OCI-LY7 (cell line): ENCODE measurements around the gene THEMIS. TPM values are rescaled to one million over a fixed set of nuclear protein-coding genes. Genes with fewer than 3 reads are reported as not detected.

Source experiments
- BruUV-seq: library from RNA; stranded (reverse); fragments of 400-500 nt; replicated peaks from 2 replicates; lab custom pipeline; 2021; lab: Mats Ljungman, UMichigan
- CTCF ChIA-PET: fragments of 300-600 bp; sonication (Branson Sonifier 250); formaldehyde crosslinking; loops from one replicate; lab custom pipeline; 2022; ENCODE audit warnings: antibody characterized with exemption; ENCODE audit not compliant: unreplicated experiment; lab: Charles Lee
- POLR2A ChIA-PET: fragments of 300-600 bp; sonication (Branson Sonifier 250); formaldehyde crosslinking; loops from one replicate; lab custom pipeline; 2022; ENCODE audit warnings: antibody characterized with exemption; lab: Charles Lee
- DNase-seq: peaks from one replicate; pipeline ENCODE4 v3.0.0-alpha.2; 2015; ENCODE audit warnings: low spot score
- H2AFZ ChIP-seq: fragments of 200-600 bp; sonication (generic), shearing (Covaris generic); 2 replicates; pipeline ENCODE4 v1.6.1; 2014; ENCODE audit warnings: mild to moderate bottlenecking, antibody characterized with exemption, low read length, moderate library complexity
- H3K27ac ChIP-seq: fragments of 200-600 bp; sonication (generic); 2 replicates; pipeline ENCODE4 v1.5.1; 2014; ENCODE audit warnings: mixed run types, low read depth, mild to moderate bottlenecking, moderate library complexity, low read length, inconsistent platforms; ENCODE audit not compliant: poor library complexity, severe bottlenecking
- H3K36me3 ChIP-seq: fragments of 200-600 bp; sonication (generic); 2 replicates; pipeline ENCODE4 v1.6.1; 2014; ENCODE audit warnings: mild to moderate bottlenecking, antibody characterized with exemption, low read length, moderate library complexity, mixed read lengths; ENCODE audit not compliant: insufficient read depth
- H3K4me1 ChIP-seq: fragments of 200-600 bp; sonication (generic); 2 replicates; pipeline ENCODE4 v1.5.1; 2014; ENCODE audit warnings: mild to moderate bottlenecking, low read length; ENCODE audit not compliant: insufficient read depth, poor library complexity, severe bottlenecking
- H3K4me2 ChIP-seq: fragments of 200-600 bp; sonication (generic); 2 replicates; pipeline ENCODE4 v1.6.1; 2014; ENCODE audit warnings: mild to moderate bottlenecking, low read length
- H3K4me3 ChIP-seq: fragments of 200-600 bp; sonication (generic); 2 replicates; pipeline ENCODE4 v1.5.1; 2014; ENCODE audit warnings: mild to moderate bottlenecking, low read depth, low read length; ENCODE audit not compliant: poor library complexity, severe bottlenecking
- H3K79me2 ChIP-seq: fragments of 200-600 bp; sonication (generic); 2 replicates; pipeline ENCODE4 v1.6.1; 2016; ENCODE audit warnings: low read depth, mild to moderate bottlenecking, low read length, moderate library complexity, mixed read lengths; ENCODE audit not compliant: insufficient read depth
- H3K9me2 ChIP-seq: fragments of 200-600 bp; sonication (generic); 2 replicates; pipeline ENCODE4 v1.6.1; 2016; ENCODE audit warnings: mild to moderate bottlenecking, low read length, mixed read lengths; ENCODE audit not compliant: insufficient read depth
- H3K9me3 ChIP-seq: fragments of 200-600 bp; sonication (generic); 2 replicates; pipeline ENCODE4 v1.6.1; 2014; ENCODE audit warnings: mild to moderate bottlenecking, mixed run types, low read length, mixed read lengths
- H4K20me1 ChIP-seq: fragments of 200-600 bp; sonication (generic); 2 replicates; pipeline ENCODE4 v1.6.1; 2014; ENCODE audit warnings: mild to moderate bottlenecking, antibody characterized with exemption, low read length, moderate library complexity, mixed read lengths; ENCODE audit not compliant: insufficient read depth
- EZH2phosphoT487 ChIP-seq: fragments of 200-600 bp; sonication (generic); IDR thresholded peaks from 2 replicates; pipeline ENCODE4 v1.6.1; 2018; ENCODE audit warnings: low read depth, borderline replicate concordance, mild to moderate bottlenecking, mixed run types, antibody characterized with exemption, low read length, moderate library complexity, mixed read lengths
- intact Hi-C: fragments of 100-400 bp; cut with micrococcal nuclease; formaldehyde crosslinking; loops from one replicate; pipeline ENCODE4 v1.10.0; 2022; ENCODE audit not compliant: unreplicated experiment
- total RNA-seq, 2 experiments: library from RNA; depleted of rRNA in 1 of 2; stranded (reverse); fragments of >200 nt in 1 of 2; shearing (Covaris generic) in 1 of 2; gene quantifications; 2 replicates each; pipeline ENCODE4 v1.2.3, GENCODE V29; 2014 to 2022
- TF ChIP-seq, protein P1 (sequence below): fragments of 200-600 bp; sonication (generic); conservative IDR thresholded peaks from 2 replicates; pipeline ENCODE4 v1.5.1; 2014; ENCODE audit warnings: mild to moderate bottlenecking, antibody characterized with exemption, low read length, moderate library complexity, mixed read lengths

Gene THEMIS
- total RNA-seq, 2 experiments from 2014 or later: not detected

DNA sequence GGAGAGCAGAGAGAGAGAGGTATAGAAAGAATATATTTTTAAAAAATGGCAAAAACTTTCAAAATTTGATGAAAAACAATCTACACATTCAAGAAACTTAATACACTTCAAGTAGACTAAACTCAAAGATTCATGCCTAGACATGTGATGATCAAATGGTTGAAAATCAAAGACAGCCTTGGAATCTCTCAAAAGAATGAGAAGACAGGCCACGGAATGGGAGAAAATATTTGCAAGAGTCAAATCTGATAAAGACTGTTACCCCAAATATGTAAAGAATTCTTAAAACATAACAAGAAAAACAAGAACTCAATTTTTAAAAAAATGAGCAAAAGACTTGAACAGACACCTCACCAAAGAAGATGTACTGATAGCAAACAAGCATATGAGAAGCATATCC, 49.7 kb downstream of the THEMIS start:
- BruUV-seq: no TSS peak
- Histone ChIP-seq H3K4me3 (no peak overlapping the region), H3K4me1 (no peaks in the 10 kb centered on the region), H3K27ac (no peak overlapping the region), H2AFZ (no peak overlapping the region), H3K4me2 (no peak overlapping the region), H3K36me3 (no peaks in the 10 kb centered on the region), H3K79me2 (no peaks in the 10 kb centered on the region), H4K20me1 (no peaks in the 10 kb centered on the region), H3K9me2 (no peaks in the 10 kb centered on the region), H3K9me3 (no peaks in the 10 kb centered on the region)
- intact Hi-C loops: no loop called here
- POLR2A ChIA-PET: interaction anchor here (0.6 kb wide), 1 partner anchor 10 kb away, joined by 3 read pairs; no protein-coding TSS in a partner anchor
- TF ChIP-seq, protein P1, sequence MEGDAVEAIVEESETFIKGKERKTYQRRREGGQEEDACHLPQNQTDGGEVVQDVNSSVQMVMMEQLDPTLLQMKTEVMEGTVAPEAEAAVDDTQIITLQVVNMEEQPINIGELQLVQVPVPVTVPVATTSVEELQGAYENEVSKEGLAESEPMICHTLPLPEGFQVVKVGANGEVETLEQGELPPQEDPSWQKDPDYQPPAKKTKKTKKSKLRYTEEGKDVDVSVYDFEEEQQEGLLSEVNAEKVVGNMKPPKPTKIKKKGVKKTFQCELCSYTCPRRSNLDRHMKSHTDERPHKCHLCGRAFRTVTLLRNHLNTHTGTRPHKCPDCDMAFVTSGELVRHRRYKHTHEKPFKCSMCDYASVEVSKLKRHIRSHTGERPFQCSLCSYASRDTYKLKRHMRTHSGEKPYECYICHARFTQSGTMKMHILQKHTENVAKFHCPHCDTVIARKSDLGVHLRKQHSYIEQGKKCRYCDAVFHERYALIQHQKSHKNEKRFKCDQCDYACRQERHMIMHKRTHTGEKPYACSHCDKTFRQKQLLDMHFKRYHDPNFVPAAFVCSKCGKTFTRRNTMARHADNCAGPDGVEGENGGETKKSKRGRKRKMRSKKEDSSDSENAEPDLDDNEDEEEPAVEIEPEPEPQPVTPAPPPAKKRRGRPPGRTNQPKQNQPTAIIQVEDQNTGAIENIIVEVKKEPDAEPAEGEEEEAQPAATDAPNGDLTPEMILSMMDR: no peak
- TF ChIP-seq EZH2phosphoT487: no peak
- no peak for DNase-seq
- CTCF ChIA-PET: no interaction called here

DNA sequence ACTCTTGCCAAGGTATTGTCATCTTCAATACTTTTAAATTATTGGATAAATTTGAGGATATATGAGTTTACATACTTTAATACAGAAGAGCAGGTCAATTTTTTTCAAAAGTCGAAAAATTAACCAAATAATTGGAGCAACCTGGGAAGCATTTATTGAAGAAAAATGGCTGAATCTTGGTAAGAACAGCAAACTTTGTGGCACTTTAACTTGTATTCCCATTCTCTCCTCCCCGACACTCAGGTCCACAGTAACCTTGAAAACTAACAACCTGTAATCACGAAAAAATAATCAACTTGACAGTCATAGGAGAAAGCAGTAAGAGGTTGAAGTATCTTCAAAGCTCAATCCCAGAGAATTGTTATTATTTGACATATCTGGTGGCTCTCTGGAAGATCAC, 55.6 kb downstream of the THEMIS start:
- no peak overlapping the region for H3K4me3 ChIP-seq
- H4K20me1 ChIP-seq: no peaks in the 10 kb centered on the region
- POLR2A ChIA-PET: interaction anchor here (0.7 kb wide), 1 partner anchor 57 kb away, joined by 3 read pairs; no protein-coding TSS in a partner anchor
- CTCF ChIA-PET: no interaction called here
- H3K79me2 ChIP-seq: no peaks in the 10 kb centered on the region
- no peaks in the 10 kb centered on the region for H3K36me3 ChIP-seq
- H2AFZ ChIP-seq: no peak overlapping the region
- no peaks in the 10 kb centered on the region for H3K9me3 ChIP-seq
- intact Hi-C loops: no loop called here
- no TSS peak for BruUV-seq
- no peak for TF ChIP-seq EZH2phosphoT487
- TF ChIP-seq, protein P1: no peak
- no peaks in the 10 kb centered on the region for H3K4me1 ChIP-seq
- H3K9me2 ChIP-seq: no peaks in the 10 kb centered on the region
- DNase-seq: no peak
- H3K4me2 ChIP-seq: no peak overlapping the region
- H3K27ac ChIP-seq: no peak overlapping the region

DNA sequence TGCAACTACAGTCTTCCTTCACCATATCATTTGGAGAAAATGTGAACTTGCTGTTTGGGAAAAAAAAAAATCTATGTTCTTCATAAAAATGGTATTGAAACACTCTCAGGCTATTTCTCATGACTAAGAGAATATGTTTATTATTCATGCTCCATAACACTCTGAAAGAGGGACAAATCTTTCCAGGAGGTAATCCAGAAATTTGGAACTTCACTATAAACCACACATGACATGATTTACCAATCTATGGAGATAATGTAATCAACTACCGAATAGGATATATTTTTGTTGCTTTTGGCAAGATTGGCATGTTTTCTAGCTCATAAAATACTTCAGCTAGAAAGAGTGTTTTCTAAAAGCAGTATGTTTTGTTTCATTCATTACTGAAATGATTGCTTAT, 56.3 kb downstream of the THEMIS start:
- Histone ChIP-seq H3K4me1 (no peaks in the 10 kb centered on the region), H3K27ac (no peak overlapping the region), H3K4me3 (no peak overlapping the region), H3K36me3 (no peaks in the 10 kb centered on the region), H4K20me1 (no peaks in the 10 kb centered on the region), H3K4me2 (no peak overlapping the region), H3K79me2 (no peaks in the 10 kb centered on the region), H3K9me3 (no peaks in the 10 kb centered on the region), H3K9me2 (no peaks in the 10 kb centered on the region), H2AFZ (no peak overlapping the region)
- DNase-seq: no peak
- ChIA-PET POLR2A (interaction anchor here (0.7 kb wide), 1 partner anchor 11 kb away, joined by 4 read pairs; no protein-coding TSS in a partner anchor), CTCF (no interaction called here)
- BruUV-seq: no TSS peak
- intact Hi-C loops: no loop called here
- TF ChIP-seq, protein P1: no peak
- no peak for TF ChIP-seq EZH2phosphoT487
